ENCODE data around the gene ADARB2. TPM values are rescaled to one million over a fixed set of nuclear protein-coding genes. Genes with fewer than 3 reads are reported as not detected.
"Not testable (repeated sequence)": the region's sequence is repeated elsewhere in the genome, so short reads cannot be mapped to it uniquely, and the experiment has no call there.

ADARB2 gene
- total RNA-seq, 1 donor from 2014 or later, result not detected

GRCh38 chr10:1467334-1468076 lies 269.8 kb downstream of the ADARB2 start:
- DNase-seq (ENCODE audit: low spot score), result no peak

- DNase-seq (ENCODE audit: low spot score), result peak; percentile 39
These were observed 271.1 kb downstream of the ADARB2 start for GRCh38 chr10:1465993-1466764.

GRCh38 chr10:1465418-1465911 lies 271.9 kb downstream of the ADARB2 start:
- peak; percentile 64 for DNase-seq (ENCODE audit: low spot score)

GRCh38 chr10:1464881-1465417 lies 272.4 kb downstream of the ADARB2 start:
- DNase-seq (ENCODE audit: low spot score), result no peak

GRCh38 chr10:1463971-1464370 lies 273.4 kb downstream of the ADARB2 start:
- not testable (repeated sequence) for DNase-seq (ENCODE audit: low spot score)

- DNase-seq (ENCODE audit: low spot score), result no peak
These were observed 274.2 kb downstream of the ADARB2 start for GRCh38 chr10:1462994-1463633.

- DNase-seq (ENCODE audit: low spot score), result no peak
These were observed 274.8 kb downstream of the ADARB2 start for GRCh38 chr10:1462521-1462920.

GRCh38 chr10:1462032-1462431 lies 275.3 kb downstream of the ADARB2 start:
- no peak for DNase-seq (ENCODE audit: low spot score)

- DNase-seq (ENCODE audit: low spot score), result no peak
These were observed 276.3 kb downstream of the ADARB2 start for GRCh38 chr10:1461016-1461415.

GRCh38 chr10:1459664-1460063 lies 277.7 kb downstream of the ADARB2 start:
- not testable (repeated sequence) for DNase-seq (ENCODE audit: low spot score)

GRCh38 chr10:1454951-1455350 lies 282.4 kb downstream of the ADARB2 start:
- no peak for DNase-seq (ENCODE audit: low spot score)

GRCh38 chr10:1454428-1454827 lies 282.9 kb downstream of the ADARB2 start:
- no peak for DNase-seq (ENCODE audit: low spot score)

- no peak for DNase-seq (ENCODE audit: low spot score)
These were observed 284.5 kb downstream of the ADARB2 start for GRCh38 chr10:1452777-1453176.

GRCh38 chr10:1451941-1452340 lies 285.4 kb downstream of the ADARB2 start:
- no peak for DNase-seq (ENCODE audit: low spot score)

- no peak for DNase-seq (ENCODE audit: low spot score)
These were observed 285.9 kb downstream of the ADARB2 start for GRCh38 chr10:1451362-1451888.

GRCh38 chr10:1449572-1450205 lies 287.6 kb downstream of the ADARB2 start:
- no peak for DNase-seq (ENCODE audit: low spot score)

- no peak for DNase-seq (ENCODE audit: low spot score)
These were observed 288.3 kb downstream of the ADARB2 start for GRCh38 chr10:1449021-1449420.

- DNase-seq (ENCODE audit: low spot score), result peak; percentile 34
These were observed 288.9 kb downstream of the ADARB2 start for GRCh38 chr10:1448252-1448930.

- DNase-seq (ENCODE audit: low spot score), result no peak
These were observed 292.5 kb downstream of the ADARB2 start for GRCh38 chr10:1444826-1445225.

- no peak for DNase-seq (ENCODE audit: low spot score)
These were observed 296.4 kb downstream of the ADARB2 start for GRCh38 chr10:1440897-1441296.

Data from umbilical cord (tissue), 2 donors.